ENCODE data around the gene ARHGEF38. TPM values are rescaled to one million over a fixed set of nuclear protein-coding genes. Genes with fewer than 3 reads are reported as not detected.
"Not testable (repeated sequence)": the region's sequence is repeated elsewhere in the genome, so short reads cannot be mapped to it uniquely, and the experiment has no call there.

Gene ARHGEF38
- total RNA-seq, 2 donors from 2014 or later, result not detected

DNA sequence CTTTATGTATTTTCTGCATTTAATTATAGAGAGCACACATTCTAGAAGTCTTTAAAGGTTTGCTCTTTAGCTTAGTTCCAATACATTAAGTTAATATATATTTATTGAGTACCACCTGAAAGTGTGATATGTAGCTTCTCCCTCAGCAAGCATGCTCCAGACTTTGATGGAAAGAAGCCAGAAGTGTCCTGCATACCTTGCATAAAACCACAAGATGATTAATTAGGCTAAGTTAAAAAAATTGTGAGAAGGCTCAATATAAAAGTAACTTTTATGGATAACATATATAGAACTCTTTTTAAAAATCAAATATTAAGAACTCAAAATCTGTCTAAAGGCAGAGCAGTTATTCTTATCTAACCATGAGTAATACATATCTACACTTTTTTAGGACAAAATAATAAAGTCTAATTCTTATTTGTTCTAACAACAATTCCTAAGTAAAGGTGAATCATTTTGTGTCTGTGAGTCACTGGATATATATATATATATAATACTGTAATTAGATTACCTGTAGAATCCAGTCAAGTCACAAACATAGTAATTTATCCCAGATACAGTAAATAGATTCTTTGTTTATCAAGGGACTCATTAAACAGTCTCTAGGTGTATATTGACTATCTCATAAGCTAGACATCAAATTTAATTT is 104.8 kb downstream of the ARHGEF38 start:
- no peaks in the 10 kb centered on the region for H3K4me1 Mint-ChIP-seq
- H3K9me3 ChIP-seq (ENCODE audit: control insufficient read depth, low read length, poor library complexity, severe bottlenecking), result no peaks in the 10 kb centered on the region
- H3K36me3 Mint-ChIP-seq (ENCODE audit: low read depth), result no peaks in the 10 kb centered on the region
- DNase-seq (no peak), ATAC-seq (no peak)
- no peak overlapping the region for H3K27ac Mint-ChIP-seq
- peaks cover 13% of the 10 kb centered on the region for H3K27me3 Mint-ChIP-seq
- no peak overlapping the region for H3K4me3 Mint-ChIP-seq

DNA sequence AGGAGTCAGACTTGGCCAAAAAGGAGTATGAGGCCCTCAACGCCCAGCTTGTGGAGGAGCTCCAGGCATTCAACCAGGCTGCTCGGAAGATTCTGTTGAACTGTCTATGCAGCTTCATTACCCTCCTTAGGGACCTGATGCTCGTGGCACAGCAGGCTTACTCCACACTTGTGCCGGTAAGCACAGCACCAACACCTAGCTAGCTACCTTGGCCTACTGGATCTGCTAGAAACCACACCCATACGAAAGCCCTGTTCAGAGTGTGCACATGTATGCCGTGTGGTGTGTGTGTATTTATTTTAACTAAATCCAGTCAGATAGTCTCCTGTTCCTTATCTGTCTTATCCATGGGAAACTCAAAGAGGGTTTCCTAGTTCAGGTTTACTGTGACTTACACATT is 106.8 kb downstream of the ARHGEF38 start:
- H3K27me3 Mint-ChIP-seq, result peaks cover 11% of the 10 kb centered on the region
- no peak overlapping the region for H3K27ac Mint-ChIP-seq
- DNase-seq, result no peak
- H3K36me3 Mint-ChIP-seq (ENCODE audit: low read depth), result no peaks in the 10 kb centered on the region
- H3K9me3 ChIP-seq (ENCODE audit: control insufficient read depth, low read length, poor library complexity, severe bottlenecking), result no peaks in the 10 kb centered on the region
- no peaks in the 10 kb centered on the region for H3K4me1 Mint-ChIP-seq
- ATAC-seq, result no peak
- H3K4me3 Mint-ChIP-seq, result no peak overlapping the region

DNA sequence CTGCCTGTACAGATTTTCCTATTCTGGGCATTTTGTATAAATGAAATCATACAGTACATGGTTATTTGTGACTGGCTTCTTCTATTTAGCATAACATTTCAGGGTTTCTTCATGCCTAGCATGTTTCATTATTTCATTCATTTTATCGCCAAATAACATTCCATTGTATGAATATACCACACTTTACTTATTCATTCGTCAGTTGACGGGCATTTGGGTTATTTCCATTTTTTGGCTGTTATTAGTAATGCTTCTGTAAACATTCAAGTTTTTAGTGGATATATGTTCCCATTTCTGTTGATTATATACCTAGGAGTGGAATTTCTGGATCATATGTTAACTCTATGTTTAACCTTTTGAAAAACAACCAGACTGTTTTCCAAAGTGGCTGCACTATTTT is 108.6 kb downstream of the ARHGEF38 start:
- H3K36me3 Mint-ChIP-seq (ENCODE audit: low read depth), result no peaks in the 10 kb centered on the region
- DNase-seq (no peak), ATAC-seq (no peak)
- H3K27me3 Mint-ChIP-seq, result peaks cover 5% of the 10 kb centered on the region
- H3K4me3 Mint-ChIP-seq, result no peak overlapping the region
- H3K4me1 Mint-ChIP-seq, result no peaks in the 10 kb centered on the region
- no peaks in the 10 kb centered on the region for H3K9me3 ChIP-seq (ENCODE audit: control insufficient read depth, low read length, poor library complexity, severe bottlenecking)
- H3K27ac Mint-ChIP-seq, result no peak overlapping the region

DNA sequence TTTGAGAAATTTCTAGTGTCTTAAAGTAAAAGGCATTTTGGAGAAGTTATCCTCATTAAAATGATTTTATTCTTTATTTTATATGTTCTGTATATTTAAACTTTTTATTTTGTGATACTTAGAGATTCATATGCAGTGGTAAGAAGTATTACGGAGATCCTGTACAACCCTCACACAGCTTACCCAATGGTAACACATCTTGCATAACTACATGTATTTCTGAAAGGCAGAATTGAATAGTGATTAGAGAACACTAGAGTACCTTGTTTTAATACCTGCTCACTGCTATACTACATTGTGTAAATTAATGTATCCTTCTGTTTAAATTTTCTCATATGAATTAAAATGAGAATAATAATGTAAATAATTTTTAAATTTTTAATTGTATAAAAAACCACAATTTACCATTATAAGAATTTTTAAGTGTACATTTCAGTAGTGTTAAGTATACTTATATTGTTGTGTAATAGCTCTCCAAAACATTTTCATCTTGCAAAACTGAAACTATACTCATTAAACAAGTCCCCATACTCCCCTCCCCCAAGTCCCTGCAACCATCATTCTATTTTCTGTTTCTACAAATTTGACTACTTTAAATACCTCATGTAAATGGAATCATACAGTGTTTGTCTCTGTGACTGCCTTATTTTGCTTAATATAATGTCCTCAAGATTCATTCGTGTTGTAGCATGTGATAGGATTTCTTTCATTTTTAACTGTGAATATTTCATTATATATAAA is 110.7 kb downstream of the ARHGEF38 start:
- DNase-seq (no peak), ATAC-seq (no peak)
- no peaks in the 10 kb centered on the region for H3K36me3 Mint-ChIP-seq (ENCODE audit: low read depth)
- H3K27ac Mint-ChIP-seq, result no peak overlapping the region
- H3K4me3 Mint-ChIP-seq, result no peak overlapping the region
- H3K4me1 Mint-ChIP-seq, result no peaks in the 10 kb centered on the region
- H3K9me3 ChIP-seq (ENCODE audit: control insufficient read depth, low read length, poor library complexity, severe bottlenecking), result no peaks in the 10 kb centered on the region
- peaks cover 21% of the 10 kb centered on the region for H3K27me3 Mint-ChIP-seq

DNA sequence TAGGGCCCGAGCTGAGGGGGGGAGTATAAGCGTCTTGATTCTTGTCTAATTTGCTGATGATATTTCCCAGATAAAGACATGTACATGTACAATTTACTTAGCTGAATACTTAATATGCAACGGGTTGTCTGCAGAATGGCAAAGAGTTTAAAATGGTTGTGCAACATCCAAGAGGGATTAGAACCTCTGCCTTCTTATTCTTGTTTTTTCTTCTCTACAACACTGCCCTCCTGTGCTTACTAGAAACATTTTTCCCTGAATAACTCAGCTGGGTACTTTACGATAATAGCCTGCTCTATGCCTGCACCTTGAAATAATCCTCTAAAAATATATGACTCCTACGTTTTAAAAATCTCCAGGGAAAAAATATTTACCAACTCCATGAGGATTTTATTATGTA is 114.3 kb downstream of the ARHGEF38 start:
- H3K27ac Mint-ChIP-seq, result no peak overlapping the region
- H3K4me1 Mint-ChIP-seq, result peaks cover 2% of the 10 kb centered on the region
- no peak for ATAC-seq
- no peak overlapping the region for H3K4me3 Mint-ChIP-seq
- H3K27me3 Mint-ChIP-seq, result peaks cover 31% of the 10 kb centered on the region
- no peak for DNase-seq
- no peaks in the 10 kb centered on the region for H3K9me3 ChIP-seq (ENCODE audit: control insufficient read depth, low read length, poor library complexity, severe bottlenecking)
- no peaks in the 10 kb centered on the region for H3K36me3 Mint-ChIP-seq (ENCODE audit: low read depth)

DNA sequence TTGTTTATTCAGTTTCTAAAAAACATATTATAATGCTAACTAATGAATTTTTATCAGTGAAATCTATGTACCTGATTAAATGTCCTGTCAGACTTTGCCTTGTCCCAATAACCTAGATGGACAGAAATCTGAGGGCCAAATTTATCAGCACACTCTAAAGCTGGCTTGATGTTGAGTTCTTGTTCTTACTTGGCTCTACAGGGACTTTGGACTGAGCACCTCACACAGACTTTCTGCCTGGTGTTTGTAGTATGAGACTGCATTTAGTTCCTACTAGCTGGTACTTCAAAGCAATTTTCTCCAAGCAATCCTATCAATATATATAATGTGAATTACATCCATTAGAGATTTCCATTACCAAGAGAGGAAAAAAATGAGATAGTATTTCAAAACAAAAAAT is 118.3 kb downstream of the ARHGEF38 start:
- no peaks in the 10 kb centered on the region for H3K9me3 ChIP-seq (ENCODE audit: control insufficient read depth, low read length, poor library complexity, severe bottlenecking)
- peaks cover 50% of the 10 kb centered on the region for H3K27me3 Mint-ChIP-seq
- H3K27ac Mint-ChIP-seq, result no peak overlapping the region
- ATAC-seq, result no peak
- no peak overlapping the region for H3K4me3 Mint-ChIP-seq
- peaks cover 2% of the 10 kb centered on the region for H3K4me1 Mint-ChIP-seq
- H3K36me3 Mint-ChIP-seq (ENCODE audit: low read depth), result no peaks in the 10 kb centered on the region
- no peak for DNase-seq

DNA sequence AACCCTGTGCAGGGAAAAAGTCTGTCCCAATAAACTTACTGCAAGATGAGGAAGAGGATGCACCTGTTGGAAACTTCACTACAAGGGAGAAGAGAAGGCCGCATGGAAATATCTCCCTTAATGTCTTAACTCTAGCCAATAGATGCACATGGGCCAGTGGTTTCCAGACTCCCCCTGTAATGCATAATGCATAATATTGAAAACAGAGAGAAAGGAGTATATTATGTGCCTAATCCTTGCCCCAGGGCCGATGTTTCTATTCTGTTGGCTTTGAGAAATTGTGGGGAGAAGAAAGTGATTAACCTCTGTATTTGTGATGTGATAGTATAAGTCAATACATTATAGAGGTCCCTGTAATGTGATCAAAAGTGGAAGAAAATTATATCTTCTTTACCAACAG is 118.9 kb downstream of the ARHGEF38 start:
- no peak for ATAC-seq
- no peak for DNase-seq
- H3K4me3 Mint-ChIP-seq, result no peak overlapping the region
- no peaks in the 10 kb centered on the region for H3K36me3 Mint-ChIP-seq (ENCODE audit: low read depth)
- H3K9me3 ChIP-seq (ENCODE audit: control insufficient read depth, low read length, poor library complexity, severe bottlenecking), result no peaks in the 10 kb centered on the region
- H3K27me3 Mint-ChIP-seq, result peaks cover 45% of the 10 kb centered on the region
- H3K27ac Mint-ChIP-seq, result no peak overlapping the region
- H3K4me1 Mint-ChIP-seq, result peaks cover 2% of the 10 kb centered on the region

DNA sequence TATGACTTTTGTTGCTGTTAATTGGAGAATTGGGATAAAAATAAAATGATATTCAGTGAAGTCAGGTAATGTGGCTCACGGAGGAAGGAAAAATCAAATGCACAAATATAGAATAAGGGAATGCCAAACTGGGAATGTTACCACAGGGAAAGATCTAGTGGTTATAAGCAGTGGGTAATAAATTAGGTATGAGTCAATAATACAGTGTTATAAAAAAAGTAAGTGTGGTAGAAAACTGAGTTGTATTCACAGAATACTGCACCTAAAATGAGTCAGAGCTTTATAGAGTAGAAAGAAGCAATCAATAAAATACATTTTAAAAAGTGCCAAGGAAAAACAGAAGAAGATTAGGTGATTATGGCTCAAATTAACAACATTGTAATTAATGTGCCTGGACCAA is 121.6 kb downstream of the ARHGEF38 start:
- no peak for ATAC-seq
- DNase-seq, result no peak
- Mint-ChIP-seq H3K36me3 (ENCODE audit: low read depth) (no peaks in the 10 kb centered on the region), H3K27me3 (peaks cover 25% of the 10 kb centered on the region), H3K4me3 (no peak overlapping the region), H3K4me1 (peaks cover 2% of the 10 kb centered on the region), H3K27ac (no peak overlapping the region)
- H3K9me3 ChIP-seq (ENCODE audit: control insufficient read depth, low read length, poor library complexity, severe bottlenecking), result no peaks in the 10 kb centered on the region

DNA sequence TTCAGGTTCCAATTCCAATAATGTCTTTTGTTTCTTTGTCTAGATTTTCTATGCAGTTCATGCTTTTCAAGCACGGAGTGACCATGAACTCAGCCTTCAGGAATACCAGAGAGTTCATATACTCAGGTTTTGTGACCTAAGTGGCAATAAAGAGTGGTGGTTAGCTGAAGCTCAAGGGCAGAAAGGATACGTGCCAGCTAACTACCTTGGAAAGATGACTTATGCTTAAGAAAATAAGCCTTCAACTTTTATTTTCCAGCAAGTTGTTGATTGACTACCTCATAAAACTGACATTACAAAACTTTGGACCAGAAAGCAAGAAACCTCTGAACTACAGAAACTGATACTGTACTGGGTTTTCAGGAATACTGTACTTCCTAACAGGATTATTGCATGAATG is 125.3 kb downstream of the ARHGEF38 start:
- no peak for DNase-seq
- Mint-ChIP-seq H3K36me3 (ENCODE audit: low read depth) (no peaks in the 10 kb centered on the region), H3K4me3 (no peak overlapping the region), H3K27ac (no peak overlapping the region), H3K27me3 (peaks cover 15% of the 10 kb centered on the region), H3K4me1 (no peaks in the 10 kb centered on the region)
- no peak for ATAC-seq
- H3K9me3 ChIP-seq (ENCODE audit: control insufficient read depth, low read length, poor library complexity, severe bottlenecking), result no peaks in the 10 kb centered on the region

DNA sequence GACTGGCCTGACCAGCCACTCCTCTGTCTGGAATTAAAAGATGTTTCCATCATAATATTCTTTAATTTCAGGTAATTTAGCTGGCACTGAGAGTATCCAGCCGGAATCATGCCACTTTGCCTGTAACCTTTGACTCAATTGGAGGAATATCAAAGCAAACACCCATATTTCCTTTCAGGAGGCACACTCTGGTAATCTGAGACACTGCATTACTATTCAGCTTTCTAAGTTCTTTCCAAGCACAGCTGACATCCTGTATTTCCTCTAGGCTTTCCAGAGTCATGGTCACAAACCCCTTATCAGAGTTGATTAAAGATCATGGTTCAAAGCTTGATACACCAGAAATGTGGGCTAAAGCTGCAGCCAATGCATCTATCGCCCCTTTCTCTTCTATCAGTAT is 126.8 kb downstream of the ARHGEF38 start:
- H3K27ac Mint-ChIP-seq, result no peak overlapping the region
- H3K9me3 ChIP-seq (ENCODE audit: control insufficient read depth, low read length, poor library complexity, severe bottlenecking), result no peaks in the 10 kb centered on the region
- DNase-seq (no peak), ATAC-seq (no peak)
- no peaks in the 10 kb centered on the region for H3K4me1 Mint-ChIP-seq
- H3K4me3 Mint-ChIP-seq, result no peak overlapping the region
- H3K27me3 Mint-ChIP-seq, result peaks cover under 1% of the 10 kb centered on the region
- H3K36me3 Mint-ChIP-seq (ENCODE audit: low read depth), result no peaks in the 10 kb centered on the region

DNA sequence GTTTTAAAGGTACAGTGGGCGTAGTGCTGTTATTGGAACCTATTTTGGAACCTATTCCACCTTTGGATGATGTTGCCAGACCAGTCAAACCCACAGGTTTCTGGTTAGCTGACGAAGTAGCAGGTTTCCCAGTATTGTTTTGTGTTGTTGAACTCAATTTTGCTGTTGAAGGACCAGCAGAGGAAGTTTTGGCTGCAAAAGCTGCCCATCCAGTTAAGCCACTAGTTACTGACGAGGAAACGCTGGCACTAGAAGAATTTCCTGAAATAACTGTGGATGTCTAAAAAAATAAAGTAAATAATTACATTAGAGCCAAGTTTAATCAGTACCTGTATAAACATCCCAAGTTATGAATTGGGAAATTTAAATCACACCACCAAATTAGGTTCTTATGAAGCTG is 130.6 kb downstream of the ARHGEF38 start:
- Mint-ChIP-seq H3K36me3 (ENCODE audit: low read depth) (no peaks in the 10 kb centered on the region), H3K27ac (no peak overlapping the region), H3K4me3 (no peak overlapping the region), H3K27me3 (no peaks in the 10 kb centered on the region), H3K4me1 (no peaks in the 10 kb centered on the region)
- DNase-seq (no peak), ATAC-seq (no peak)
- H3K9me3 ChIP-seq (ENCODE audit: control insufficient read depth, low read length, poor library complexity, severe bottlenecking), result no peaks in the 10 kb centered on the region

DNA sequence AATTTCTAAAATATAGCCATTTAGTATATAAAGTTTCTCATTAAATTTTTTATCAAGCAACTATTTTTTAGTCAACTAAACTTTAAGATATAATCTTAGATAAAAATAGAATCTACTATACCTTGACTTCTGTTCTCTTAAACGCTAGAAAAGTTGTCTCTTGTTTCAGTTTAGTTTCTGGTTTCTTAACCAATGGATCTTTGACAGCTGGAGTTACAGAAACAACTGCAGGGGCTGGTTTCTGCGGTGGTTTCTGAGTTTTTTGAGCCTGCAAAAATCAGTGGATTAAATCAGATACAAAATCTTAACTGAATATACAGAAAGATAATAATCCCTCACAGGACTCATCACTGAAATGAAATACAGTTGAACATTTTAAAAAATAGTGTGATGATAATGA is 134.2 kb downstream of the ARHGEF38 start:
- no peak overlapping the region for H3K27ac Mint-ChIP-seq
- DNase-seq (no peak), ATAC-seq (no peak)
- peaks cover 5% of the 10 kb centered on the region for H3K4me1 Mint-ChIP-seq
- peaks cover 7% of the 10 kb centered on the region for H3K36me3 Mint-ChIP-seq (ENCODE audit: low read depth)
- H3K4me3 Mint-ChIP-seq, result no peak overlapping the region
- no peaks in the 10 kb centered on the region for H3K27me3 Mint-ChIP-seq
- no peaks in the 10 kb centered on the region for H3K9me3 ChIP-seq (ENCODE audit: control insufficient read depth, low read length, poor library complexity, severe bottlenecking)

DNA sequence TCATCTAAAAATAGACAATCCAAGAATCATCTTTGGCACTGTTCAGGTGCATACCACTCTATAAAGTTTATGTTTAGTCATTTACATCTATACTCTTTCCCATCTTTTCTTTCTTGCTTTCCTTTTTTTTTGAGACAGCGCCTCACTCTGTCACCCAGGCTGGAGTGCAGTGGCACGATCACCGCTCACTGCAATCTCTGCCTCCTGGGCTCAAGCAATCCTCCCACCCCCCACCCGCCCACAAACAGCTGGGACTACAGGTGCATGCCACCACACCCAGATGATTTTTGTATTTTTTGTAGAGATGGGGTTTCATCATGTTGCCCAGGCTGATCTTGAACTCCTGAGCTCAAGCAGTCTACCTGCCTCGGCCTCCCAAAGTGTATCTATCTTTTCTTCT is 142.4 kb downstream of the ARHGEF38 start:
- not testable (repeated sequence) for H3K4me1 Mint-ChIP-seq; ATAC-seq; H3K27me3 Mint-ChIP-seq; DNase-seq; H3K36me3 Mint-ChIP-seq (ENCODE audit: low read depth); H3K4me3 Mint-ChIP-seq; H3K27ac Mint-ChIP-seq; H3K9me3 ChIP-seq (ENCODE audit: control insufficient read depth, low read length, poor library complexity, severe bottlenecking)

DNA sequence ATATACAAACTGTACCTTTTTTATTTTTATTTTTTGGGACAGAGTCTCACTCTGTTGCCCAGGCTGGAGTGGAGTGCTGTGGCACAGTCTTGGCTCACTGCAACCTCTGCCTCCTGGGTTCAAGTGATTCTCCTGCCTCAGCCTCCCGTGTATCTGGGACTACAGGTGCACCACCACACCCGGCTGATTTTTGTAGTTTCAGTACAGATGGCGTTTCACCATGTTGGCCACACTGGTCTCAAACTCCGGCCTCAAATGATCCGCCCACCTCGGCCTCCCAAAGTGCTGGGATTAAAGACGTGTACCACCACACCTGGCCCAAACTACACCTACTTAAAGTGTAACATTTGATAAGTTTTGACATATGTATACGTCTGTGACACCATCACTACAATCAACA is 143.4 kb downstream of the ARHGEF38 start:
- H3K27ac Mint-ChIP-seq; H3K4me1 Mint-ChIP-seq; DNase-seq; H3K36me3 Mint-ChIP-seq (ENCODE audit: low read depth); H3K9me3 ChIP-seq (ENCODE audit: control insufficient read depth, low read length, poor library complexity, severe bottlenecking); H3K4me3 Mint-ChIP-seq; ATAC-seq; H3K27me3 Mint-ChIP-seq: not testable (repeated sequence)

Measured in T-helper 17 cell (primary cell).